AG04450 (cell line): ENCODE data around the gene POC1A. TPM values are rescaled to one million over a fixed set of nuclear protein-coding genes. Genes with fewer than 3 reads are reported as not detected.

ENCODE experiments used
- CTCF ChIA-PET: fragments of 300-600, 350-600 bp; formaldehyde crosslinking; extraction: SDS; loops from one replicate; lab custom pipeline; 2022; ENCODE audit warnings: antibody characterized with exemption, inconsistent platforms; lab: Charles Lee
- POLR2A ChIA-PET: fragments of 350-600 bp; formaldehyde crosslinking; extraction: SDS; loops from one replicate; lab custom pipeline; 2021; ENCODE audit warnings: antibody characterized with exemption, inconsistent platforms; lab: Yijun Ruan, JAX
- DNase-seq: peaks from one replicate; pipeline ENCODE4 v3.0.0-alpha.2; 2011; ENCODE audit warnings: low read depth, low spot score
- H3K27ac ChIP-seq: one replicate; pipeline ENCODE4 v1.5.1; 2012; ENCODE audit warnings: low read depth, low read length, control low read depth
- H3K27me3 ChIP-seq: one replicate; pipeline ENCODE4 v1.6.0; 2012; ENCODE audit warnings: low read length; ENCODE audit not compliant: control insufficient read depth, insufficient read depth
- H3K4me3 ChIP-seq: 2 replicates; pipeline ENCODE4 v1.5.1; 2011; ENCODE audit warnings: mild to moderate bottlenecking, low read depth, low read length, control low read depth
- H3K9me3 ChIP-seq: 2 replicates; pipeline ENCODE4 v1.5.1; 2012; ENCODE audit warnings: low read length; ENCODE audit not compliant: control insufficient read depth, insufficient read depth
- polyA plus RNA-seq: library from polyadenylated mRNA; depleted of rRNA; stranded (reverse); fragments of >200 nt; gene quantifications from 2 replicates; pipeline ENCODE4 v1.2.3, GENCODE V29; 2011
- TF ChIP-seq, protein P1 (sequence below): IDR thresholded peaks from 2 replicates; pipeline ENCODE4 v1.5.1; 2011; ENCODE audit warnings: low read depth, low read length, control low read depth, inconsistent platforms

The POC1A gene
- polyA plus RNA-seq, 1 experiment, result 4.1 TPM

DNA sequence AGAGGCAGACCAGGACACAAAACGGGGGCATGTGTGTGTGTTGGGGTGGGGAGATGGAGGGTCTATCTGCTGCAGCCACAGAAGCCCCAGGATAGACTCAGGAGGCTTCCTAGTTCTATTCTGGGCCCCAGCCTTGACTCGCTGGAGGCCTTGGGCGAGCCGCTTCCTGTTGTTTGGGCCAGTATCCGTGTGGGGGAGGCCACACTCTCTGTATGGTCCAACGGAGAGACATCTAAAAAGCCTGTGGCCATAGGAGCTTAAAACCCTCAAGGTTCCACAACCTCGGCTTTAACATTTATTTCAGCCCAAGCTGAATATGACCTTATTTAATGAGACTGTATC, 32.8 kb downstream of the POC1A start:
- TF ChIP-seq, protein P1, sequence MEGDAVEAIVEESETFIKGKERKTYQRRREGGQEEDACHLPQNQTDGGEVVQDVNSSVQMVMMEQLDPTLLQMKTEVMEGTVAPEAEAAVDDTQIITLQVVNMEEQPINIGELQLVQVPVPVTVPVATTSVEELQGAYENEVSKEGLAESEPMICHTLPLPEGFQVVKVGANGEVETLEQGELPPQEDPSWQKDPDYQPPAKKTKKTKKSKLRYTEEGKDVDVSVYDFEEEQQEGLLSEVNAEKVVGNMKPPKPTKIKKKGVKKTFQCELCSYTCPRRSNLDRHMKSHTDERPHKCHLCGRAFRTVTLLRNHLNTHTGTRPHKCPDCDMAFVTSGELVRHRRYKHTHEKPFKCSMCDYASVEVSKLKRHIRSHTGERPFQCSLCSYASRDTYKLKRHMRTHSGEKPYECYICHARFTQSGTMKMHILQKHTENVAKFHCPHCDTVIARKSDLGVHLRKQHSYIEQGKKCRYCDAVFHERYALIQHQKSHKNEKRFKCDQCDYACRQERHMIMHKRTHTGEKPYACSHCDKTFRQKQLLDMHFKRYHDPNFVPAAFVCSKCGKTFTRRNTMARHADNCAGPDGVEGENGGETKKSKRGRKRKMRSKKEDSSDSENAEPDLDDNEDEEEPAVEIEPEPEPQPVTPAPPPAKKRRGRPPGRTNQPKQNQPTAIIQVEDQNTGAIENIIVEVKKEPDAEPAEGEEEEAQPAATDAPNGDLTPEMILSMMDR, result no peak
- H3K27ac ChIP-seq, result no peak overlapping the region

DNA sequence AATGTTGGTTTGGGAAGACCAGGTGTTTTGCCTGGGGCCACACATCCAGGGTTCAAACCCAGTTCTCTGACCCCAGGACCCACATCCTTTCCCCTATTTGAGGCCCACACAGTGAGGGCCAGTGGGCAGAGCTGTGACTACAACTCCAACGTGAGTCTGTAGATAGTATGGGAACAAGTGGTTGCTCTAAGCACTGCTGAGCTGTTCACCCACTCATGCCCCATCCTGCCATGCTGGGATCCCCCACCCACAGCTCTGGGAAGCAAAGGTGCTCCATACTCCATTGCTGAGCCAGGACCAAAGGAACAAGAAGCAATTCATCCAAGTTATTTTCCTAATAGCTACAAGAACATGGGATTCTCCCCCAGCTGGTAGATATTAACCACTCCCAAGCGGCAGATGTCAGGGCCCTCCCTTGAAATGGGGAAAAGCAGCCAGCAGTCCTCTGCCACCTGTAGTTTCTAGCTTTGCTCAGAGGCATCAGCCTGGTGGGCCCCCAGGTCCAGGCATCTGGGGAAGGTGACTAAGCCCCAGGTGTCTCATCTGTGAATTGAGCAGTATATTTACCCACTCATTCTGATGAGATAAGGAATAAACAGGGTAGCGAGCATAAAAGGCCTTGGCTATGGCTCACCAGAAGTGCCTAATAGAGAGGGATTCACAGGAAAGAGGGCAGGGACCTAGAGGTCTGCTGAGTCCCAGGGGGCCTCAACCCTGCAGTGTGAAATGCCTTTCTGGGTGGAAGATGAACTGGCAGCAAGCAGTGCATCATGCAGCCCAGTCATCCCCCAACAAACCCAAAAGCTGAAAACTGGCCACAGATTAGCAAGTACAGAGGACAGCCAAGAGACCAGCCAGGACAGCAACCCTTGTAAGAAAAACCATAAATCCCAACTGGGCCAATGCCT, 33.4 kb downstream of the POC1A start:
- DNase-seq, result no peak
- Histone ChIP-seq H3K27me3 (no peaks in the 10 kb centered on the region), H3K4me3 (no peak overlapping the region), H3K27ac (no peak overlapping the region), H3K9me3 (no peaks in the 10 kb centered on the region)
- ChIA-PET CTCF (interaction anchor here (0.9 to 8.5 kb wide), 5 partner anchors 15 to 219 kb away, joined by 3 to 142 read pairs (median 4); no protein-coding TSS in a partner anchor), POLR2A (no interaction called here)
- TF ChIP-seq, protein P1, result no peak

More for the DNA sequence above, 32.8 kb downstream of the POC1A start:
- no peak for DNase-seq
- CTCF ChIA-PET, result interaction anchor here (0.9 to 8.5 kb wide), 4 partner anchors 15 to 118 kb away, joined by 3 to 142 read pairs (median 6); no protein-coding TSS in a partner anchor
- Histone ChIP-seq H3K9me3 (peaks cover under 1% of the 10 kb centered on the region; the same call in 1 of the 2 replicates), H3K27me3 (no peaks in the 10 kb centered on the region), H3K4me3 (no peak overlapping the region)
- POLR2A ChIA-PET, result interaction anchor here (0.6 kb wide), 1 partner anchor 64 kb away, joined by 3 read pairs; no protein-coding TSS in a partner anchor

DNA sequence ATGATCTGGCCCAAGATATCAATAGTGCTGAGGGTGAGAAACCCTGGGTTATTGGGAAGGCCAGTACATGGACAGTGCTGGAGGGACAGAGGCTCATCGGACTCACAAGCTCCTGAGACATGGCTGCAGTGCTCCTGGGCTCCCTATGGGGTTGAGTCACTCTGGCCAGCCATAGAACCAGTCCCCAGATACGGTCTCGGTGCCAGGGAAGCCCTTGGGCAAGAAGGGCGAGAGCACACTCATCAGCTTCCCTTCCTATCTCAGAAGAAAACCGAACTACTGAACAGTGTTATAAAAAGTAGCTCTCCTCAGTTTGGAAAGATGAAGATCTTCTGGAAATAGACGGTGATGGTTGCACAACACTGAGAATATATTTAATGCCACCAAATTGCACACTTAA, 34.4 kb downstream of the POC1A start:
- no peak overlapping the region for H3K27ac ChIP-seq
- ChIA-PET POLR2A (interaction anchor here (0.5 kb wide), 1 partner anchor 1095 kb away, joined by 8 read pairs; no protein-coding TSS in a partner anchor), CTCF (interaction anchor here (1.4 to 8.5 kb wide), 3 partner anchors 66 to 220 kb away, joined by 3 to 142 read pairs (median 7); no protein-coding TSS in a partner anchor)
- DNase-seq, result no peak
- H3K4me3 ChIP-seq, result no peak overlapping the region
- TF ChIP-seq, protein P1, result no peak
- no peaks in the 10 kb centered on the region for H3K9me3 ChIP-seq
- H3K27me3 ChIP-seq, result no peaks in the 10 kb centered on the region

DNA sequence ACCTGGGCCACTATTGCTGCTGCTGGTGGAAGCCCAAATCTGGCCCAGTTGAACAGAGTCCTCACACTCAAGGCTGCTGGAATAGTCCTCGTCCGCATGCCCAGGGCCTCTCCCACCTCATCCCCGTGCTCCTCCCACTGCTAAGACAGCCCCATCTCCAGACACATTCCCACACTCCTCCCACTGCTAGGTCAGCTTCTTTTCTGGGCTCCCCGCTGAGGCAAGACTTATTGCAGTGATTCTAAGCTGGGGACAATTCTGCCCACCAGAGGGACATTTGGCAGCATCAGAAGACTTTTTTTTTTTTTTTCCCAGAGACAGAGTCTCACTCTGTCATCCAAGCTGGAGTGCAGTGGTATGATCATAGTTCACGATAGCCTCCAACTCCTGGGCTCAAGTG, 35.1 kb downstream of the POC1A start:
- DNase-seq, result no peak

More for the DNA sequence above, 35.1 kb downstream of the POC1A start:
- TF ChIP-seq, protein P1, result no peak
- no peaks in the 10 kb centered on the region for H3K27me3 ChIP-seq
- no peak overlapping the region for H3K4me3 ChIP-seq
- ChIA-PET CTCF (interaction anchor here (8.5 kb wide), 1 partner anchor 116 kb away, joined by 142 read pairs; no protein-coding TSS in a partner anchor), POLR2A (no interaction called here)
- H3K9me3 ChIP-seq, result no peaks in the 10 kb centered on the region
- no peak overlapping the region for H3K27ac ChIP-seq
